ENCODE results near the gene KRTAP10-12.

- no peak for TF ChIP-seq GATA2 (IDR thresholded peaks at IDR 0.05; ENCODE audit: low read depth, low read length)
- TF ChIP-seq GATA3 (IDR thresholded peaks at IDR 0.05; ENCODE audit: low read depth, low read length) = no peak
These were observed 30.3 kb downstream of the KRTAP10-12 start for GRCh38 chr21:44727321-44727720.
